Measurements from ENCODE around the gene HS6ST1.
"Not testable (repeated sequence)": the region's sequence is repeated elsewhere in the genome, so short reads cannot be mapped to it uniquely, and the experiment has no call there.

Gene HS6ST1

DNA sequence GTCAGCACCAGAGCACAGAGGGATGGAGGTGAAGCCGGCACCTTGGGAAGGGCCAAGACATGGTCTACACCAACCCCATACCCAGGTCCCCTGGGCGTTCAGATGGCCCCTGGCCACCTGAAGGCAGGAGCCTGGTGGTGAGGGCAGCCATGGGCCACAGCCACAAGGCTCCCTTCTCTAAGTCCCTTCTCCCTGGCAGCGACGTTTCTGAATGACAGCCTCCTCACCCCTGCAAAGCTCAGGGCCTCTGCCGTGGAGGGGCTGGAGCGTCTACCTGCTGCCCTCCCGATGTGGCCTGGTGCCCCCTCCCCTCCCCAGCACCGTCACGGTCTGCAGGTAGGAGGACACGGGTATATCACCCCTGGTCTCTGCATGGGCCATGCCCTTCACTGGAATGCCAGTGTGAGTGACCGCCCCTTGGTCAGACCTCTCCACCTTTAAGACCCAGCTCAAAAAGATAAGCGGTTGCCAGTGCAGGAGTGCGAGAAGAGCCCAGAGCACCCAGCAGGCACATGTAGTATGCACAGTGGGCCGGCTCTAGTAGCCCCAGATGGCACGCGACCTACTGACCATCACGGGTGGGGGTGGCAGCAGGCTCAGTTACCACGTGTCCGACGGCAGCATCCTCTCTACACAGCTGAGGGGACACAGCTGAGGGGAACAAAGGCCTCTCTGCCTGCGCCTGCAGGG, 46.6 kb downstream of the HS6ST1 start:
- DNase-seq (ENCODE audit: extremely low spot score, insufficient read length, low read depth), result no peak
- no peak for FAIRE-seq

DNA sequence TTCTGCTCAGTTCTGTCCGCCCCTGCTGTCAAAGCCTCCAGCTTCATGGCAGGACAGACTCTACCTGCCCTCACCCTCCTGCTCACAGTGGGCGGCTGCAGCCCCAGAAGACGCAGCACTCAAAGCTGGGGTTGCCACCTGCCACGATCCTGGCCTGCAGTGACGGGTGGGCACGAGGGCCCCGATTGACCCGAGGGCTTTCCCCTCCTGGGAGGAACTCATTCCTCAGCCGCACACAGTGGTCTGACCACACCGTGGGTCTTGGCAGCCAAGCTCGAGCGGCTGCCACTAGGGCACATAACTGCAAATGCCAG, 47.1 kb downstream of the HS6ST1 start:
- no peak for FAIRE-seq
- no peak for DNase-seq (ENCODE audit: extremely low spot score, insufficient read length, low read depth)

DNA sequence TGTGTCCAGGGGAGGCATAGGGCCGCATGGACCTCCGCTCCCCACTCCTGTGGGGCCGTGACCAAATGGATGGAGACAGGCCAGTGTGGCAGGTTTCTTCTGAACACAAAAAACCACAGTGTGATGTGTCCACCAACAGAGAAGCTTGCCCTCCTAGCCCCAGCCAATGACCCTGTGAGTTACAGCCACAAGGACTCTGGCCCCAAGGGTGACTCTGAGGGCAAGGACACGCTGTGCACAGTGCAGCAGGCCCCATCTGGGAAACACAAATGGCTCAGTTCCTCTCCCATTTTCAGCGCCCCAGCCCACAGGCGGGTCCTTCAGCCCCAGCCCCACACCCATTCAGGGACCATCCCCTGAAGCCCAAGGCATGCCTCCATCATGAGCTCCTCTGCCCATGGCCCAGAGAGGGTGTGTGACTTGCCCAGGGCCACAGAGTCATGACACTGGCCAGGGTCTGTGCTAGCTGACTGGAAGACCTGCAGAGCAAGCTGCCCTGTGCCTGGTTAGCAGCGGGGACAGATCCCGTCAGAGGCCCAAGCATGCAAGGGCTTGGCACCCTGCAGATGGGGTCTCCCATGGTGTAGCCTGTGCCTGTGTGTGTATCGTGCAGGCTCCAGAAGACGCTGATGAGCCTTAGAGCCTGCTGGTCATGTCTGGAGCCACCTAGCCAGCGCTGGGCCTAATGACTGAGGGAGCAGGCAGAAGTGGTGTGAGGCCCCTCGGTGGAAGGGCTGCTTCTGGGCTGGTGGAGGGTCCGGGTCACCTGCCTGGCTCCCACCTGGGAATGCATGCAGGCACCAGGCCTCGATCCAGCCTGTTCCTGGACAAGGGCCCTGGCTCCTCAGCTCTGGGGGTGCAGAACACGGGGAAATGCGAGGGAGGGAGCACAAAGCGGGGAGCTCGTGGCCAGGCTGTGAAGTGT, 47.7 kb downstream of the HS6ST1 start:
- DNase-seq (ENCODE audit: extremely low spot score, insufficient read length, low read depth) (no peak), FAIRE-seq (no peak)

GRCh38 chr2:128269990-128270671, 48.5 kb downstream of the HS6ST1 start:
- no peak for FAIRE-seq
- no peak for DNase-seq (ENCODE audit: extremely low spot score, insufficient read length, low read depth)

DNA sequence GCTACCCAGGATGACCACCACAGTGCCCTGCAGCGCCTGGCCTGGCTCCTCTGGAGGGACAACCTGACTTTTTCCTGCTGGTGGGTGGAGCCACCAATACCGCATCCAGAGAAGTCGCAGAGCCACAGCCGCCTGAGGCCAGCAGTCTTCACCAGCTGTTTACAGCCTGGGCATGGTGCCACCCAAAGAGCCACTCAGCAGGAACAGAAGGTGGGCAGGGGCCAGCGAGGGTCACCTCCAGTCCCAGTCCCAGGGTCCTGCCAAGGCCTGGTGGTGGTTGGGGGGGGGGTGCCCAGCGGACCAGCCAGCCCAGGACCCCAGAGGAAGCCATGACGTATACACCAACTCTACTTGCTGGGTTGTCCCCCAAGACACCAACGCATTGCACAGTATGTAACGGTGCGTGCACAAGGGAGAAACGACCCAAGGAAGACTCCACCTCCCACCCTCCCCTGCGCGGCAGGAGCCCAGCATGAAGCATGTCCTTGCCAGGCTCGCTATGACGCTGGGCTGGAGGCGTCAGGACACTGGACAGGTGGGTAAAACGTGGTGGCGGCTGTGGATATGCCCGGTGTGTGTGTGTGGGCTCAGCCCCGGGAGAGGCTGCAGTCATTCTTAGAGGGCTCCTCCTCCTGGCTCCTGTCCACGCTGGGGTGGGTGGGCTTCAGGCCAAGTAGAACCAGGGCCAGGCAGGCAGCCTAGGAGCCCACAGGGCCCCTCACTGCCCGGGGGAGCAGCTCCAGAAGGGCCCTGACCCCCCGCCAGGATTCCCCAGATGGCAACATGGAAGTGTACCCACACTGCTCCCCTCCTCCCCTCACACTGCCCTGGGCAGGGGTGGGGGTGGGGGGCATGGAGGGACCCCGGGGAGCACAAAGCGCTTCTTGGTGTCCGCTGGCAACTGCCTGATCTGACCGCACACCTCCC, 49.3 kb downstream of the HS6ST1 start:
- FAIRE-seq (no peak), DNase-seq (ENCODE audit: extremely low spot score, insufficient read length, low read depth) (no peak)

DNA sequence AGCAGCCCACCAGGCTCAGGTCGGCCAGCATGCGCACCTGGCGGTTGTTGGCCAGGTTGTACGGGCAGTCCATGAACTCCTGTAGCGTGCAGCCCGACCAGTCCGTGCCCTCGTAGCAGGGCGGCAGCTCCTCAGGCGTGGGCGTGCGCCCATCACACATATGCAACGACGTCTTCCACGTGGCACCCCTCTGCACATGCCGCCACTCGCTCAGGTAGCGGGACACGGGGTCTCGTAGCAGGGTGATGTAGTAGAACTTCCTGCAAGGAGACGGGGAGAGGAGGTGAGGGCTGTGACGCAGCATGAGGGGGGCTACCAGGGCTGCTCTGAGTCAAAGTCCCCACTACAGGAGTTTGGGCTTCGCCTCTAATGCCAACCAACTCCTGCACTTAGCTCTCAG, 50.1 kb downstream of the HS6ST1 start:
- not testable (repeated sequence) for FAIRE-seq; DNase-seq (ENCODE audit: extremely low spot score, insufficient read length, low read depth)

DNA sequence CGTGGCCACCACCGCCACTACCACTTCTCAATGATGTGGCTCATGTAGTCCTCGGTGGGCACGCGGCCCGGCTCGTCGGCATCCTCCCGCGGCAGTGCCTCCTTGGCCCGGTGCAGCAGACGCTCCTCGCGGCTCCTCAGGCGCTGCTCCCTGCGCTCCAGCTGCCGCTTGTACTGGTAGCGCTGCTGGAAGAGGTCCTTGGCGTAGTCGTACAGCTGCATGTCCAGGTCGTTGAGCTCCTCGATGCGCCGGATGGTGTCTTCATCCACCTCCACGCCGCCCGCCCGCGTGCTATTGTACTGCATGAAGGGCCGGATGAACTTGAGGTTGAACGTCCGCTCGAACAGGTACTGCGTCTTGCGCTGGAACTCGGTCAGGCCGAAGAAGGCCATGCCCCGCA, 50.5 kb downstream of the HS6ST1 start:
- not testable (repeated sequence) for FAIRE-seq

GRCh38 chr2:128267649-128268048, 51.0 kb downstream of the HS6ST1 start:
- not testable (repeated sequence) for DNase-seq (ENCODE audit: extremely low spot score, insufficient read length, low read depth); FAIRE-seq

More for the DNA sequence above, 50.5 kb downstream of the HS6ST1 start:
- not testable (repeated sequence) for DNase-seq (ENCODE audit: extremely low spot score, insufficient read length, low read depth)

- not testable (repeated sequence) for DNase-seq (ENCODE audit: extremely low spot score, insufficient read length, low read depth); FAIRE-seq
Observed at GRCh38 chr2:128267197-128267596, 51.5 kb downstream of the HS6ST1 start.

GRCh38 chr2:128266463-128266862, 52.2 kb downstream of the HS6ST1 start:
- FAIRE-seq; DNase-seq (ENCODE audit: extremely low spot score, insufficient read length, low read depth): not testable (repeated sequence)

DNA sequence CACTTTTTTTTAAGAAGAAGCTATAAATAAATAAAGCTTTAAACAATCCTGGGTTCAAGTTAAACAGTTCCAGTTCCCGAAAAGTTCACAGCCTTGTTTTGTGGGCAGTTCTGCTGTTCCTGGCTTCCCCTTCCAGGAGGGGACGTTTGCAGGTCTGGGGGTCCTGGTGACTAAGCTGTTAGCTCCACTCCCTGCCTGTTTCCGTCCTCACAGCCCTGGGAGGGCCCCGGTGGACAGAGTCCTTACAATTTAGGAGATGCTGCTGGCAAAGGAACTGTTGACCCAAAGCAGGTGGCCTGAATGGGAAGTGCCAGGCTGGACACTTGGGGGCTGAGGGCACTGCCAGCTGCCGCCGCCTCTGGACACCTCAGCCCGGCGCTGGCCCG, 53.1 kb downstream of the HS6ST1 start:
- FAIRE-seq; DNase-seq (ENCODE audit: extremely low spot score, insufficient read length, low read depth): not testable (repeated sequence)

DNA sequence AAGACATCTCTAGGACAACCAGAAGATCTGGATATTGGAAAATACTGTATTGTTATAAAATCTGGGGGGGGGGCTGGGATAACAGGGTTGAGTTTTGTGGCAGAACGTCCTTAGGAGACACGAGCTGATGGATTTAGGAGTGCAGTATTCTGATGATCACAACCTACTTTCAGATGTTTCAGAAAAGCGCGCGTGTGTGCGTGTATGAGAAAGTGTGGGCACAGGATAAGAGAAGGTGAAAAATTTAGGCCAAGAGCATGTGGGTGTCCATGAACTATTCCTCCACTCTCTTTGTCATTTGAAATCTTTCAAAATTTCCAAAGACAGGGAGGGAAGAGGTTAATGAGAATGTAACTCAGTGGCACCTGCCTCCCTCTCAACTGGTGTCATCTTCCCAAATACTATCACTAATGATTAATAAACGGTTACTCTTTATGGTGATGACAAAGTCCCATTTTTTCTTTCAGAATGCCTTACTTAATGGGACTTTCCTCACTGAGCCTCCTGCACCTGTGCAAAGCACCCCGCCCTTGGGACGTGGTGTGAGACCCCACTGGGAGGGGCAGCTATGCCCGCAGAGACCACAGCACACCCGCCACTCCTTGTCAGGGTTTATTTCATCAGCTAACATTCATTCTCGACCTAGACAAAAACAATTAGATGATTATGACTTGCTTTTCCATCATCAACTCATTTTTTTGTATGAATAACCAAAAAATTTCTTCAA, 53.6 kb downstream of the HS6ST1 start:
- no peak for DNase-seq (ENCODE audit: extremely low spot score, insufficient read length, low read depth)
- FAIRE-seq, result no peak

- DNase-seq (ENCODE audit: extremely low spot score, insufficient read length, low read depth), result no peak
- no peak for FAIRE-seq
Observed at GRCh38 chr2:128263902-128264331, 54.8 kb downstream of the HS6ST1 start.

- DNase-seq (ENCODE audit: extremely low spot score, insufficient read length, low read depth), result no peak
- FAIRE-seq, result no peak
Observed at GRCh38 chr2:128262315-128263253, 56.1 kb downstream of the HS6ST1 start.

GRCh38 chr2:128261245-128262128, 57.2 kb downstream of the HS6ST1 start:
- DNase-seq (ENCODE audit: extremely low spot score, insufficient read length, low read depth), result no peak
- FAIRE-seq, result no peak

GRCh38 chr2:128260239-128261138, 58.2 kb downstream of the HS6ST1 start:
- DNase-seq (ENCODE audit: extremely low spot score, insufficient read length, low read depth), result no peak
- FAIRE-seq, result no peak

Data from GM18507 (cell line).